NB4 (cell line): ENCODE data around the gene TRIM74.
"Not testable (repeated sequence)": the region's sequence is repeated elsewhere in the genome, so short reads cannot be mapped to it uniquely, and the experiment has no call there.

ENCODE experiments used
- CTCF ChIP-seq: IDR thresholded peaks from one replicate; pipeline ENCODE4 v1.5.1; 2012; ENCODE audit warnings: low read depth, low read length
- MAX ChIP-seq: IDR thresholded peaks from 2 replicates; pipeline ENCODE4 v1.6.1; 2011; ENCODE audit warnings: low read depth, low read length
- POLR2A ChIP-seq: IDR thresholded peaks from 2 replicates; pipeline ENCODE4 v1.6.1; 2011; ENCODE audit warnings: mild to moderate bottlenecking; ENCODE audit not compliant: insufficient read length; ENCODE audit errors: extremely low read depth

GRCh38 chr7:72975656-72976286 is 6.5 kb upstream of the TRIM74 start:
- TF ChIP-seq MAX, CTCF, POLR2A: not testable (repeated sequence)
